GM23338 (cell line): ENCODE measurements around the gene SYNRG. TPM values are rescaled to one million over a fixed set of nuclear protein-coding genes. Genes with fewer than 3 reads are reported as not detected.

ENCODE experiments used
- ATAC-seq: fragments of 200-7000 bp; cut with Tn5 transposase; 3 replicates; pipeline ENCODE4 v1.9.1; 2020
- DNase-seq: peaks from one replicate; pipeline ENCODE4 v3.0.0-alpha.2; 2015; ENCODE audit warnings: low spot score
- H2AFZ ChIP-seq: fragments of 200-600 bp; sonication (generic); 2 replicates; pipeline ENCODE4 v1.8.0; 2016; ENCODE audit warnings: antibody characterized with exemption, mild to moderate bottlenecking, moderate library complexity
- H3F3A ChIP-seq: fragments of 200-600 bp; sonication (generic); replicated peaks from 2 replicates; pipeline ENCODE4 v1.8.0; 2017; ENCODE audit warnings: antibody characterized with exemption, mixed run types, low read depth
- H3K27ac ChIP-seq: fragments of 200-600 bp; sonication (generic); 2 replicates; pipeline ENCODE4 v1.6.1; 2016; ENCODE audit warnings: low read depth
- H3K27me3 ChIP-seq: fragments of 200-600 bp; sonication (generic); 2 replicates; pipeline ENCODE4 v1.8.0; 2016; ENCODE audit warnings: mild to moderate bottlenecking, mixed run types, moderate library complexity; ENCODE audit not compliant: insufficient read depth
- H3K36me3 ChIP-seq: fragments of 200-600 bp; sonication (generic); 2 replicates; pipeline ENCODE4 v1.8.0; 2016; ENCODE audit warnings: mild to moderate bottlenecking; ENCODE audit not compliant: insufficient read depth
- H3K4me1 ChIP-seq: fragments of 200-600 bp; sonication (generic); 2 replicates; pipeline ENCODE4 v1.8.0; 2016; ENCODE audit warnings: mild to moderate bottlenecking, moderate library complexity; ENCODE audit not compliant: insufficient read depth
- H3K4me2 ChIP-seq: fragments of 200-600 bp; sonication (generic); 2 replicates; pipeline ENCODE4 v1.7.1; 2017; ENCODE audit warnings: mixed run types
- H3K4me3 ChIP-seq: fragments of 200-600 bp; sonication (generic); 2 replicates; pipeline ENCODE4 v1.6.1; 2016; ENCODE audit warnings: mixed run types
- H3K79me2 ChIP-seq: fragments of 200-600 bp; sonication (generic); replicated peaks from 2 replicates; pipeline ENCODE4 v1.8.0; 2017; ENCODE audit warnings: mild to moderate bottlenecking; ENCODE audit not compliant: insufficient read depth
- H3K9me2 ChIP-seq: fragments of 200-600 bp; sonication (generic); 2 replicates; pipeline ENCODE4 v1.8.0; 2017; ENCODE audit not compliant: insufficient read depth
- H4K20me1 ChIP-seq: fragments of 200-600 bp; sonication (generic); replicated peaks from 2 replicates; pipeline ENCODE4 v1.8.0; 2017; ENCODE audit warnings: mild to moderate bottlenecking; ENCODE audit not compliant: insufficient read depth
- H3K27ac Mint-ChIP-seq: 2 replicates; pipeline ENCODE4 v1.8.0; 2020; ENCODE audit warnings: inconsistent platforms, mild to moderate bottlenecking, moderate library complexity, mixed read lengths
- H3K27me3 Mint-ChIP-seq: 3 replicates; pipeline ENCODE4 v1.8.0; 2022; ENCODE audit warnings: low read depth, mild to moderate bottlenecking, moderate library complexity, mixed read lengths, inconsistent platforms; ENCODE audit not compliant: insufficient read depth, poor library complexity
- H3K36me3 Mint-ChIP-seq: 3 replicates; pipeline ENCODE4 v1.8.0; 2021; ENCODE audit warnings: low read depth, mild to moderate bottlenecking, inconsistent platforms, moderate library complexity, mixed read lengths
- H3K4me1 Mint-ChIP-seq: 3 replicates; pipeline ENCODE4 v1.8.0; 2020; ENCODE audit warnings: mild to moderate bottlenecking, inconsistent platforms, mixed read lengths
- H3K4me3 Mint-ChIP-seq: 3 replicates; pipeline ENCODE4 v1.8.0; 2021; ENCODE audit warnings: moderate library complexity, mild to moderate bottlenecking, inconsistent platforms, mixed read lengths
- H3K9me3 Mint-ChIP-seq: 3 replicates; pipeline ENCODE4 v1.8.0; 2020; ENCODE audit warnings: moderate library complexity, mild to moderate bottlenecking, inconsistent platforms, mixed read lengths
- CTCF ChIP-seq, 2 experiments: fragments of 200-600 bp in 1 of 2; sonication (generic) in 1 of 2; conservative IDR thresholded peaks; 2 replicates each; pipeline versions ENCODE4 v1.5.1 to v1.6.1; 2016 to 2017; ENCODE audit warnings: antibody characterized with exemption in 2 of 2, low read depth in 2 of 2, mild to moderate bottlenecking in 2 of 2, moderate library complexity in 1 of 2
- ETS1 ChIP-seq: IDR thresholded peaks from 2 replicates; pipeline ENCODE4 v1.6.1; 2016; ENCODE audit warnings: antibody characterized with exemption
- EZH2 ChIP-seq: fragments of 200-600 bp; sonication (generic); IDR thresholded peaks from one replicate; pipeline ENCODE4 v1.8.0; 2017; ENCODE audit warnings: antibody characterized with exemption, mild to moderate bottlenecking, low read depth; ENCODE audit not compliant: unreplicated experiment
- JUNB ChIP-seq: IDR thresholded peaks from one replicate; pipeline ENCODE4 v1.6.1; 2016; ENCODE audit warnings: antibody characterized with exemption; ENCODE audit not compliant: unreplicated experiment
- NANOG ChIP-seq: IDR thresholded peaks from 2 replicates; pipeline ENCODE4 v1.6.1; 2016; ENCODE audit warnings: antibody characterized with exemption, borderline replicate concordance
- REST ChIP-seq: IDR thresholded peaks from one replicate; pipeline ENCODE4 v1.6.1; 2018; ENCODE audit warnings: antibody characterized with exemption; ENCODE audit not compliant: unreplicated experiment
- STAT1 ChIP-seq: IDR thresholded peaks from one replicate; pipeline ENCODE4 v1.6.1; 2016; ENCODE audit warnings: antibody characterized with exemption; ENCODE audit not compliant: unreplicated experiment
- ZNF114 ChIP-seq: fragments of 250-450 bp; sonication (Bioruptor Pico); IDR thresholded peaks from 2 replicates; pipeline ENCODE4 v1.5.0; 2020; ENCODE audit warnings: mild to moderate bottlenecking, moderate library complexity
- ZNF462 ChIP-seq: fragments of 250-450 bp; sonication (Bioruptor Pico); IDR thresholded peaks from 2 replicates; pipeline ENCODE4 v1.5.0; 2020; ENCODE audit warnings: mild to moderate bottlenecking, moderate library complexity
- polyA plus RNA-seq: library from polyadenylated mRNA; unstranded; fragments of >200 nt; fragmentation: Nextera tagmentation; extraction: Ambion mirVana; gene quantifications from 2 replicates; pipeline ENCODE4 v1.2.1, GENCODE V29; 2016
- total RNA-seq: library from RNA; depleted of rRNA; stranded (reverse); fragments of >200 nt; shearing (Covaris generic); gene quantifications from 2 replicates; pipeline ENCODE4 v1.2.3, GENCODE V29; 2014

Gene SYNRG
- total and polyA plus RNA-seq, 2 experiments from 2014 or later, result 18.6 to 22.6 TPM

GRCh38 chr17:37642681-37643080 is 33.5 kb upstream of the SYNRG start:
- H3K4me3 Mint-ChIP-seq, result peak overlapping the region; percentile 87
- DNase-seq (no peak), ATAC-seq (peak; percentile 26; the same call in 2 of the 3 replicates)
- H3K27me3 Mint-ChIP-seq, result peaks cover 1% of the 10 kb centered on the region
- H3K27me3 ChIP-seq, result peaks cover 6% of the 10 kb centered on the region; the same call in 1 of the 2 replicates
- H4K20me1 ChIP-seq, result 0 out of 2 replicates have a peak, but pooled peaks cover 5% of the 10 kb centered on the region
- H3K4me2 ChIP-seq, result peak overlapping the region; percentile 82
- peaks cover 18% of the 10 kb centered on the region; the same call in 1 of the 2 replicates for H3K36me3 ChIP-seq
- H3K27ac Mint-ChIP-seq, result peak overlapping the region; percentile 95
- peak overlapping the region; percentile 91 for H3K4me3 ChIP-seq
- H3K79me2 ChIP-seq, result peaks cover 55% of the 10 kb centered on the region
- peaks cover 9% of the 10 kb centered on the region for H3K4me1 ChIP-seq
- no peaks in the 10 kb centered on the region for H3K9me2 ChIP-seq
- no peaks in the 10 kb centered on the region for H3F3A ChIP-seq
- H3K27ac ChIP-seq, result peak overlapping the region; percentile 67
- peaks cover 41% of the 10 kb centered on the region for H3K36me3 Mint-ChIP-seq
- H3K4me1 Mint-ChIP-seq, result peaks cover 6% of the 10 kb centered on the region
- peak overlapping the region; percentile 83 for H2AFZ ChIP-seq
- H3K9me3 Mint-ChIP-seq, result no peaks in the 10 kb centered on the region
- TF ChIP-seq ZNF114 (CRISPR knock-in tag), result no peak
- no peak for TF ChIP-seq ZNF462 (CRISPR knock-in tag)
- TF ChIP-seq CTCF (conservative IDR thresholded peaks at IDR 0.05; ENCODE audit: low read depth in 2 of 2), result no peak
- TF ChIP-seq JUNB, result no peak
- no peak for TF ChIP-seq EZH2
- no peak for TF ChIP-seq ETS1
- TF ChIP-seq REST, result no peak
- no peak for TF ChIP-seq STAT1
- TF ChIP-seq NANOG, result no peak
